Ishikawa (cell line): Measurements from ENCODE around the gene MROH7.

ENCODE experiments used
- CREB1 ChIP-seq: IDR thresholded peaks from 2 replicates; pipeline ENCODE4 v1.6.1; 2012; ENCODE audit warnings: low read depth
- MAX ChIP-seq: IDR thresholded peaks from 2 replicates; pipeline ENCODE4 v1.6.1; 2012
- TCF12 ChIP-seq: IDR thresholded peaks from 2 replicates; pipeline ENCODE4 v1.6.1; 2012; ENCODE audit warnings: low read depth
- USF1 ChIP-seq: IDR thresholded peaks from 2 replicates; pipeline ENCODE4 v1.6.1; 2012

- TF ChIP-seq MAX (no peak), USF1 (no peak), CREB1 (no peak), TCF12 (no peak)
Measured at GRCh38 chr1:54611621-54612020, 30.0 kb upstream of the MROH7 start.
